GM10847 (cell line): Measurements from ENCODE around the gene FERD3L.

Experiments
- POLR2A ChIP-seq: IDR thresholded peaks from 2 replicates; pipeline ENCODE4 v1.6.1; 2011; ENCODE audit not compliant: insufficient read length; ENCODE audit errors: extremely low read depth

The FERD3L gene

GRCh38 chr7:19144661-19145433, at the start of gene FERD3L:
FERD3L (minus strand) TSS chr7:19145421; CDS start chr7:19145362, 59 bp downstream.
- no peak for TF ChIP-seq POLR2A

GRCh38 chr7:19181634-19182033, 36.4 kb upstream of the FERD3L start:
- TF ChIP-seq POLR2A = no peak

- TF ChIP-seq POLR2A = no peak
These were observed 33.4 kb upstream of the FERD3L start for GRCh38 chr7:19178595-19178994.

GRCh38 chr7:19177269-19177668, 32.0 kb upstream of the FERD3L start:
- TF ChIP-seq POLR2A = no peak

- TF ChIP-seq POLR2A = no peak
These were observed 30.0 kb upstream of the FERD3L start for GRCh38 chr7:19175241-19175640.

GRCh38 chr7:19161671-19162070, 16.4 kb upstream of the FERD3L start:
- TF ChIP-seq POLR2A = no peak

GRCh38 chr7:19146699-19147098, 1.5 kb upstream of the FERD3L start:
- no peak for TF ChIP-seq POLR2A

GRCh38 chr7:19145434-19146115, 354 bp upstream of the FERD3L start:
- TF ChIP-seq POLR2A = no peak

GRCh38 chr7:19143881-19144574, 1.2 kb downstream of the FERD3L start:
- TF ChIP-seq POLR2A = no peak

GRCh38 chr7:19139706-19140327, 5.4 kb downstream of the FERD3L start:
- TF ChIP-seq POLR2A = no peak

GRCh38 chr7:19133886-19134285, 11.3 kb downstream of the FERD3L start:
- TF ChIP-seq POLR2A = no peak

GRCh38 chr7:19133390-19133789, 11.8 kb downstream of the FERD3L start:
- no peak for TF ChIP-seq POLR2A

GRCh38 chr7:19128856-19129255, 16.4 kb downstream of the FERD3L start:
- TF ChIP-seq POLR2A = no peak

GRCh38 chr7:19121977-19122588, 23.1 kb downstream of the FERD3L start:
- no peak for TF ChIP-seq POLR2A

GRCh38 chr7:19119870-19120486, 25.2 kb downstream of the FERD3L start:
- no peak for TF ChIP-seq POLR2A

GRCh38 chr7:19119372-19119771, 25.8 kb downstream of the FERD3L start:
- TF ChIP-seq POLR2A = no peak
